ENCODE data around the gene SLC1A7.

- TF ChIP-seq POLR2A (IDR thresholded peaks at IDR 0.05) (no peak), CTCF (IDR thresholded peaks at IDR 0.05) (no peak)
Measured at GRCh38 chr1:53128401-53128800, 14.0 kb downstream of the SLC1A7 start.

All from Peyer's patch (tissue), 4 donors.